ENCODE data around the gene STK32C. TPM values are rescaled to one million over a fixed set of nuclear protein-coding genes. Genes with fewer than 3 reads are reported as not detected.
"Not testable (repeated sequence)": the region's sequence is repeated elsewhere in the genome, so short reads cannot be mapped to it uniquely, and the experiment has no call there.

STK32C gene
- total RNA-seq, 1 experiment from 2014 or later: 13.5 TPM

- BruUV-seq (replicated peaks): no TSS peak
- H3K27me3 Mint-ChIP-seq (ENCODE audit: unreplicated experiment): peaks cover 44% of the 10 kb centered on the region
- no peaks in the 10 kb centered on the region for H3K36me3 Mint-ChIP-seq (ENCODE audit: insufficient read depth, unreplicated experiment)
Measured at GRCh38 chr10:132163278-132163765, 144.4 kb downstream of the STK32C start.

GRCh38 chr10:132162590-132163277 is 145.0 kb downstream of the STK32C start:
- CTCF ChIA-PET: no interaction called here
- no peak for DNase-seq
- H3K4me3 Mint-ChIP-seq (ENCODE audit: low read depth, unreplicated experiment): no peak overlapping the region
- peaks cover 7% of the 10 kb centered on the region for H3K4me1 Mint-ChIP-seq (ENCODE audit: low read depth, unreplicated experiment)
- TF ChIP-seq CTCF (IDR thresholded peaks at IDR 0.05; ENCODE audit: unreplicated experiment): no peak
- H3K36me3 Mint-ChIP-seq (ENCODE audit: insufficient read depth, unreplicated experiment): no peaks in the 10 kb centered on the region
- BruUV-seq (replicated peaks): no TSS peak
- no peak overlapping the region for H3K27ac Mint-ChIP-seq (ENCODE audit: unreplicated experiment)
- peaks cover 5% of the 10 kb centered on the region for H3K9me3 Mint-ChIP-seq (ENCODE audit: low read depth, unreplicated experiment)
- H3K27me3 Mint-ChIP-seq (ENCODE audit: unreplicated experiment): peaks cover 44% of the 10 kb centered on the region
- intact Hi-C loops (cut with micrococcal nuclease; ENCODE audit: unreplicated experiment): no loop called here

More at GRCh38 chr10:132163278-132163765, 144.4 kb downstream of the STK32C start:
- CTCF ChIA-PET: no interaction called here
- peak; percentile 54 for DNase-seq
- Mint-ChIP-seq H3K27ac (ENCODE audit: unreplicated experiment) (no peak overlapping the region), H3K4me3 (ENCODE audit: low read depth, unreplicated experiment) (no peak overlapping the region), H3K4me1 (ENCODE audit: low read depth, unreplicated experiment) (peaks cover 7% of the 10 kb centered on the region), H3K9me3 (ENCODE audit: low read depth, unreplicated experiment) (peaks cover 5% of the 10 kb centered on the region)
- no peak for TF ChIP-seq CTCF (IDR thresholded peaks at IDR 0.05; ENCODE audit: unreplicated experiment)
- intact Hi-C loops (cut with micrococcal nuclease; ENCODE audit: unreplicated experiment): no loop called here

DNA sequence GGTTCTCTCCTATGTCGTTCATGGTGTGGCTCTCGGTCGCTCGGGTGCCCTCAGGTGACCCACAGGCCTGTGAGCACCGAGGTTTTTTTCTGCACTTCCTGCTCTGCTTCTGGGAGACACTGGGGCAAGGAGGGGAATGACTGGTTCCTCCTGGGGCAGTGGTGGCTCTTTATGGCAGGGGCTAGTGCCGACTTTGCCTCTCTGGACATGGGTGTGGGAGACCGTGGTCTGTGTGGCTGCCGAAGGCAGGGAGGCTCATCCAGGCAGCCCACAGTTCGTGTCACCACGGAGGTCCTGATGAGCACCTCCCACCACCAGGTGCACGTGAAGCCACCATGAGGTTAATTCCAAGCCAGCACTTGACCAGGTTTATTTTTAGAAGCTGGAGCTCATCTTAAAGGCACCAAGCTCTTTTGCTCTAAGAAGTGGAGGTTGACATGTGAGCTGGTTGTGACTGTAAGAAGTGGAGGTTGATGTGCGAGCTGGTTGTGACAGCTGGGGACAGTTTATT is 145.7 kb downstream of the STK32C start:
- no peak overlapping the region for H3K27ac Mint-ChIP-seq (ENCODE audit: unreplicated experiment)
- H3K36me3 Mint-ChIP-seq (ENCODE audit: insufficient read depth, unreplicated experiment): no peaks in the 10 kb centered on the region
- CTCF ChIA-PET: no interaction called here
- peaks cover 5% of the 10 kb centered on the region for H3K9me3 Mint-ChIP-seq (ENCODE audit: low read depth, unreplicated experiment)
- intact Hi-C loops (cut with micrococcal nuclease; ENCODE audit: unreplicated experiment): no loop called here
- H3K4me3 Mint-ChIP-seq (ENCODE audit: low read depth, unreplicated experiment): no peak overlapping the region
- H3K4me1 Mint-ChIP-seq (ENCODE audit: low read depth, unreplicated experiment): peaks cover 7% of the 10 kb centered on the region
- H3K27me3 Mint-ChIP-seq (ENCODE audit: unreplicated experiment): peaks cover 39% of the 10 kb centered on the region
- DNase-seq: no peak
- TF ChIP-seq CTCF (IDR thresholded peaks at IDR 0.05; ENCODE audit: unreplicated experiment): no peak
- BruUV-seq (replicated peaks): no TSS peak

DNA sequence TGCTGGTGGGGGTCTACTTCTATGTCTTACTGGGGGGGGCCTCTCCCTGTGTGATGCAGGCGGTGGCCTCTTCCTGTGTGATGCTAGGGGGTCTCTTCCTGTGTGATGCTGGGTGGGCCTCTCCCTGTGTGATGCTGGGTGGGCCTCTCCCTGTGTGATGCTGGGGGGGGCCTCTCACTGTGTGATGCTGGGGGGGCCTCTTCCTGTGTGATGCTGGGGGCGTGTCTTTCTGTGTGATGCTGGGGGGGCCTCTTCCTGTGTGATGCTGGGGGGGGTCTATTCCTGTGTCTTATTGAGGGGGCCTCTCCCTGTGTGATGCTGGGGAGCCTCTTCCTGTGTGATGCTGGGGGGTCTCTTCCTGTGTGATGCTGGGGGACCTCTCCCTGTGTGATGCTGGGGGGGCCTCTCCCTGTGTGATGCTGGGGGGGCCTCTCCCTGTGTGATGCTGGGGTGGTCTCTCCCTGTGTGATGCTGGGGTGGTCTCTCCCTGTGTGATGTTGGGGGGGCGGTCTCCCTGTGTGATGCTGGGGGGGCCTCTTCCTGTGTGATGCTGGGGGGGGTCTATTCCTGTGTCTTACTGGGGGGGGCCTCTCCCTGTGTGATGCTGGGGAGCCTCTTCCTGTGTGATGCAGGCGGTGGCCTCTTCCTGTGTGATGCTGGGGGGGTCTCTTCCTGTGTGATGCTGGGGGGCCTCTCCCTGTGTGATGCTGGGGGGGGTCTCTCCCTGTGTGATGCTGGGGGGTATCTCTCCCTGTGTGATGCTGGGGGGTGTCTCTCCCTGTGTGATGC is 146.7 kb downstream of the STK32C start:
- not testable (repeated sequence) for H3K27ac Mint-ChIP-seq (ENCODE audit: unreplicated experiment)

GRCh38 chr10:132160231-132160630 is 147.5 kb downstream of the STK32C start:
- H3K4me1 Mint-ChIP-seq (ENCODE audit: low read depth, unreplicated experiment); H3K36me3 Mint-ChIP-seq (ENCODE audit: insufficient read depth, unreplicated experiment); CTCF ChIA-PET; H3K9me3 Mint-ChIP-seq (ENCODE audit: low read depth, unreplicated experiment); DNase-seq; H3K4me3 Mint-ChIP-seq (ENCODE audit: low read depth, unreplicated experiment); intact Hi-C loops (cut with micrococcal nuclease; ENCODE audit: unreplicated experiment); H3K27ac Mint-ChIP-seq (ENCODE audit: unreplicated experiment); BruUV-seq (replicated peaks): not testable (repeated sequence)
- H3K27me3 Mint-ChIP-seq (ENCODE audit: unreplicated experiment): peaks cover 30% of the 10 kb centered on the region

More for the DNA sequence above, 146.7 kb downstream of the STK32C start:
- H3K4me3 Mint-ChIP-seq (ENCODE audit: low read depth, unreplicated experiment); intact Hi-C loops (cut with micrococcal nuclease; ENCODE audit: unreplicated experiment); DNase-seq; BruUV-seq (replicated peaks); H3K4me1 Mint-ChIP-seq (ENCODE audit: low read depth, unreplicated experiment); CTCF ChIA-PET; H3K9me3 Mint-ChIP-seq (ENCODE audit: low read depth, unreplicated experiment); H3K36me3 Mint-ChIP-seq (ENCODE audit: insufficient read depth, unreplicated experiment): not testable (repeated sequence)
- peaks cover 30% of the 10 kb centered on the region for H3K27me3 Mint-ChIP-seq (ENCODE audit: unreplicated experiment)

GRCh38 chr10:132159302-132160230 is 148.2 kb downstream of the STK32C start:
- H3K9me3 Mint-ChIP-seq (ENCODE audit: low read depth, unreplicated experiment); DNase-seq; H3K4me1 Mint-ChIP-seq (ENCODE audit: low read depth, unreplicated experiment); CTCF ChIA-PET; BruUV-seq (replicated peaks); intact Hi-C loops (cut with micrococcal nuclease; ENCODE audit: unreplicated experiment); H3K4me3 Mint-ChIP-seq (ENCODE audit: low read depth, unreplicated experiment); H3K36me3 Mint-ChIP-seq (ENCODE audit: insufficient read depth, unreplicated experiment); H3K27ac Mint-ChIP-seq (ENCODE audit: unreplicated experiment): not testable (repeated sequence)
- H3K27me3 Mint-ChIP-seq (ENCODE audit: unreplicated experiment): peaks cover 24% of the 10 kb centered on the region
